Measurements from ENCODE around the gene MS4A8. TPM values are rescaled to one million over a fixed set of nuclear protein-coding genes. Genes with fewer than 3 reads are reported as not detected.

Gene MS4A8
- total and polyA plus RNA-seq, 2 of the 4 experiments (the other 2 are of a cell fraction): not detected

GRCh38 chr11:60703374-60703773 lies 4.0 kb downstream of the MS4A8 start:
- in situ Hi-C loops (cut with MboI; ENCODE audit: low sequenced_read_pairs): no loop called here
- no peak for DNase-seq
- Histone ChIP-seq H2BK120ac (ENCODE audit: low read depth, low read length) (no peak overlapping the region), H4K5ac (ENCODE audit: low read depth, low read length) (no peak overlapping the region), H3K18ac (ENCODE audit: low read depth, low read length) (no peak overlapping the region), H3K23ac (ENCODE audit: low read depth, low read length) (no peak overlapping the region), H2BK20ac (ENCODE audit: low read depth, low read length) (no peak overlapping the region), H3K56ac (ENCODE audit: extremely low read depth, insufficient read depth, low read length) (no peak overlapping the region), H2AK9ac (replicated peaks; ENCODE audit: low read depth, low read length, poor library complexity) (no peak overlapping the region), H3K4ac (ENCODE audit: low read depth, low read length) (no peak overlapping the region), H2AFZ (replicated peaks; ENCODE audit: low read length, poor library complexity) (no peak overlapping the region), H3K4me2 (ENCODE audit: low read depth, low read length) (no peak overlapping the region), H2BK15ac (ENCODE audit: low read depth, low read length) (no peak overlapping the region), H3K9me1 (ENCODE audit: insufficient read depth, low read length) (no peaks in the 10 kb centered on the region), H4K8ac (ENCODE audit: low read depth in 2 of 2, low read length in 2 of 2) (no peak overlapping the region), H3K79me1 (ENCODE audit: low read depth in 1 of 2, low read length in 2 of 2) (no peaks in the 10 kb centered on the region), H4K91ac (ENCODE audit: insufficient read depth, low read depth, low read length) (no peak overlapping the region), H3K27ac (ENCODE audit: insufficient read depth, low read length) (no peak overlapping the region), H2AK5ac (ENCODE audit: low read depth, low read length) (no peak overlapping the region), H4K20me1 (ENCODE audit: insufficient read depth, low read length) (no peaks in the 10 kb centered on the region), H3K9me3 (ENCODE audit: control insufficient read depth, insufficient read depth, low read length) (no peaks in the 10 kb centered on the region), H3K4me1 (ENCODE audit: control insufficient read depth, insufficient read depth, low read length) (no peaks in the 10 kb centered on the region), H3K14ac (replicated peaks; ENCODE audit: low read depth, low read length) (no peak overlapping the region), H2BK5ac (ENCODE audit: low read depth, low read length, poor library complexity, severe bottlenecking) (no peak overlapping the region), H3K27me3 (ENCODE audit: control insufficient read depth, insufficient read depth, low read length) (no peaks in the 10 kb centered on the region), H3K4me3 (ENCODE audit: insufficient read depth, low read depth, low read length) (no peak overlapping the region), H3K36me3 (ENCODE audit: control insufficient read depth, insufficient read depth, low read length) (no peaks in the 10 kb centered on the region), H3K9ac (ENCODE audit: low read depth, low read length) (no peak overlapping the region)
- ChIA-PET CTCF (no interaction called here), POLR2A (ENCODE audit: unreplicated experiment) (no interaction called here)
- no peak for TF ChIP-seq MAFK (IDR thresholded peaks at IDR 0.05; ENCODE audit: low read depth, low read length)
- TF ChIP-seq RFX5 (IDR thresholded peaks at IDR 0.05; ENCODE audit: low read depth, low read length): no peak
- no peak for TF ChIP-seq RCOR1 (IDR thresholded peaks at IDR 0.05; ENCODE audit: insufficient replicate concordance, low read length)
- no peak for TF ChIP-seq POLR2A (IDR thresholded peaks at IDR 0.05; ENCODE audit: low read depth, low read length)
- TF ChIP-seq CEBPB (IDR thresholded peaks at IDR 0.05; ENCODE audit: low read depth, low read length): no peak
- no peak for TF ChIP-seq CHD1 (IDR thresholded peaks at IDR 0.05; ENCODE audit: low read depth, low read length)
- no peak for TF ChIP-seq CTCF (conservative IDR thresholded peaks at IDR 0.05; ENCODE audit: low read depth, low read length)
- TF ChIP-seq ELK1 (IDR thresholded peaks at IDR 0.05; ENCODE audit: borderline replicate concordance, low read depth, low read length): no peak
- no peak for TF ChIP-seq FOS (IDR thresholded peaks at IDR 0.05; ENCODE audit: low read depth, low read length)
- TF ChIP-seq MXI1 (IDR thresholded peaks at IDR 0.05; ENCODE audit: borderline replicate concordance, low read depth, low read length): no peak
- no peak for TF ChIP-seq BHLHE40 (IDR thresholded peaks at IDR 0.05; ENCODE audit: low read depth, low read length)
- no peak for TF ChIP-seq USF2 (IDR thresholded peaks at IDR 0.05; ENCODE audit: low read depth, low read length)
- TF ChIP-seq MAZ (IDR thresholded peaks at IDR 0.05; ENCODE audit: borderline replicate concordance, low read depth, low read length): no peak
- no peak for TF ChIP-seq NFE2L2 (IDR thresholded peaks at IDR 0.05; ENCODE audit: low read depth, low read length)
- TF ChIP-seq SMC3 (IDR thresholded peaks at IDR 0.05; ENCODE audit: low read depth, low read length): no peak
- no peak for TF ChIP-seq RAD21 (IDR thresholded peaks at IDR 0.05; ENCODE audit: low read length)
- dilution Hi-C loops (cut with HindIII; ENCODE audit: low sequenced_read_pairs, unreplicated experiment): no loop called here
- no TSS peak for BruUV-seq (replicated peaks)
- 65% methylated on average over 5 of the region's 12 CpGs; no CpG with 5 or more reads in 1 of the 2 experiments for WGBS, 2 experiments (ENCODE audit: extremely low coverage in 2 of 2, insufficient read length in 1 of 2)
- ATAC-seq (ENCODE audit: low read depth): no peak
- intact Hi-C loops (cut with micrococcal nuclease): no loop called here

All from IMR-90 (cell line).